HEK293T (cell line): ENCODE results near the gene EXOC3L1.

Experiments used
- CTCF ChIA-PET: fragments of 350-600 bp; formaldehyde crosslinking; extraction: SDS; loops from one replicate; lab custom pipeline; 2021; ENCODE audit warnings: antibody characterized with exemption, inconsistent platforms; lab: Yijun Ruan, JAX
- POLR2A ChIA-PET: fragments of 350-600 bp; formaldehyde crosslinking; extraction: SDS; loops from one replicate; lab custom pipeline; 2020; ENCODE audit warnings: antibody characterized with exemption, inconsistent platforms; lab: Yijun Ruan, JAX
- DNase-seq: peaks from one replicate; pipeline ENCODE4 v3.0.0; 2012; ENCODE audit warnings: mixed read lengths; ENCODE audit errors: extremely low spot score
- ARNT ChIP-seq: fragments of 450-650 bp; IDR thresholded peaks from 2 replicates; pipeline ENCODE4 v1.6.1; 2017; ENCODE audit warnings: mild to moderate bottlenecking
- BHLHE40 ChIP-seq: fragments of 450-650 bp; IDR thresholded peaks from 2 replicates; pipeline ENCODE4 v1.6.1; 2016; ENCODE audit warnings: mild to moderate bottlenecking, moderate library complexity, borderline replicate concordance
- CTBP1 ChIP-seq: fragments of 450-650 bp; IDR thresholded peaks from 2 replicates; pipeline ENCODE4 v1.6.1; 2016; ENCODE audit warnings: borderline replicate concordance
- ELF4 ChIP-seq: fragments of 450-650 bp; IDR thresholded peaks from 2 replicates; pipeline ENCODE4 v1.6.1; 2017; ENCODE audit warnings: antibody characterized with exemption
- FOXA1 ChIP-seq: fragments of 450-650 bp; IDR thresholded peaks from 2 replicates; pipeline ENCODE4 v1.6.1; 2016; ENCODE audit warnings: mild to moderate bottlenecking
- FOXK2 ChIP-seq: fragments of 450-650 bp; IDR thresholded peaks from 2 replicates; pipeline ENCODE4 v1.6.1; 2016; ENCODE audit warnings: mild to moderate bottlenecking
- FOXM1 ChIP-seq: fragments of 450-650 bp; IDR thresholded peaks from 2 replicates; pipeline ENCODE4 v1.6.1; 2017; ENCODE audit warnings: mild to moderate bottlenecking, borderline replicate concordance
- HDGF ChIP-seq: fragments of 450-650 bp; IDR thresholded peaks from 2 replicates; pipeline ENCODE4 v1.6.1; 2017; ENCODE audit warnings: antibody characterized with exemption, borderline replicate concordance
- L3MBTL2 ChIP-seq: fragments of 450-650 bp; conservative IDR thresholded peaks from 2 replicates; pipeline ENCODE4 v1.6.1; 2016; ENCODE audit warnings: mild to moderate bottlenecking
- LEF1 ChIP-seq: fragments of 450-650 bp; IDR thresholded peaks from 2 replicates; pipeline ENCODE4 v1.6.1; 2017; ENCODE audit warnings: mild to moderate bottlenecking, borderline replicate concordance
- NFRKB ChIP-seq: fragments of 450-650 bp; IDR thresholded peaks from 2 replicates; pipeline ENCODE4 v1.6.1; 2016; ENCODE audit warnings: mild to moderate bottlenecking, moderate library complexity
- SP1 ChIP-seq: fragments of 450-650 bp; IDR thresholded peaks from 2 replicates; pipeline ENCODE4 v1.6.1; 2017
- SUZ12 ChIP-seq: fragments of 450-650 bp; IDR thresholded peaks from 2 replicates; pipeline ENCODE4 v1.6.1; 2016; ENCODE audit warnings: mild to moderate bottlenecking
- TARDBP ChIP-seq: fragments of 450-650 bp; IDR thresholded peaks from 2 replicates; pipeline ENCODE4 v1.6.1; 2016
- ZNF384 ChIP-seq: fragments of 450-650 bp; IDR thresholded peaks from 2 replicates; pipeline ENCODE4 v1.6.1; 2016
- TF ChIP-seq, protein P1 (sequence below): fragments of 450-650 bp; IDR thresholded peaks from 2 replicates; pipeline ENCODE4 v1.6.1; 2016

EXOC3L1 gene

GRCh38 chr16:67229906-67230808, 40.2 kb upstream of the EXOC3L1 start:
- TF ChIP-seq HDGF (no peak), FOXK2 (no peak), CTBP1 (no peak), ZNF384 (no peak), FOXA1 (no peak), LEF1 (no peak), BHLHE40 (no peak), NFRKB (no peak), TARDBP (no peak), L3MBTL2 (no peak), SUZ12 (no peak), ELF4 (no peak), FOXM1 (no peak), SP1 (no peak), ARNT (no peak)
- TF ChIP-seq, protein P1, sequence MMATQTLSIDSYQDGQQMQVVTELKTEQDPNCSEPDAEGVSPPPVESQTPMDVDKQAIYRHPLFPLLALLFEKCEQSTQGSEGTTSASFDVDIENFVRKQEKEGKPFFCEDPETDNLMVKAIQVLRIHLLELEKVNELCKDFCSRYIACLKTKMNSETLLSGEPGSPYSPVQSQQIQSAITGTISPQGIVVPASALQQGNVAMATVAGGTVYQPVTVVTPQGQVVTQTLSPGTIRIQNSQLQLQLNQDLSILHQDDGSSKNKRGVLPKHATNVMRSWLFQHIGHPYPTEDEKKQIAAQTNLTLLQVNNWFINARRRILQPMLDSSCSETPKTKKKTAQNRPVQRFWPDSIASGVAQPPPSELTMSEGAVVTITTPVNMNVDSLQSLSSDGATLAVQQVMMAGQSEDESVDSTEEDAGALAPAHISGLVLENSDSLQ, result no peak
- POLR2A ChIA-PET, result interaction anchor here (0.8 to 1.9 kb wide), 2 partner anchors 14 to 16 kb away, joined by 4 to 5 read pairs; no protein-coding TSS in a partner anchor
- CTCF ChIA-PET, result no interaction called here
- DNase-seq, result no peak

DNA sequence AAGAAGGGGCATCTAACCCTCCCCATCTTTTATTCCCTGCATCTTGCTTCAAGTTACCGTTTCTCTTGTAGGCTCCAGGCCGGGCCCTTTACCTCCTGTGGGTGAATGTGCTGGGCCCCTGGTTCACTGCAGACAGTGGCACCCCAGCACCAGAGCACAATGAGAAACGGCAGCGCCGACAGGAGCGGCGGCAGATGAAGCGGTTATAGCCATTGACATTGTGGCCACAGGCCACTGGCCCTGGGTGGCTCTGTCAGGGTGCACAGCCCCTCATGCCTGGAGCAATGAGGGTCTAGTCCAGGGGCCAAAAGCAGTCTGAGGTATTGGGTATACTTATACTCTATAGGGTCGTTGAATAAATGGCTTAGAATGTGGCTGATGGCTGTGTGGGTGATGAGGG, 39.0 kb upstream of the EXOC3L1 start:
- ChIA-PET CTCF (no interaction called here), POLR2A (interaction anchor here (1.0 to 1.6 kb wide), 2 partner anchors 11 to 17 kb away, joined by 3 to 8 read pairs; no protein-coding TSS in a partner anchor)
- TF ChIP-seq ELF4 (no peak), LEF1 (no peak), BHLHE40 (no peak), SUZ12 (no peak)
- TF ChIP-seq, protein P1, result no peak
- DNase-seq, result no peak

DNA sequence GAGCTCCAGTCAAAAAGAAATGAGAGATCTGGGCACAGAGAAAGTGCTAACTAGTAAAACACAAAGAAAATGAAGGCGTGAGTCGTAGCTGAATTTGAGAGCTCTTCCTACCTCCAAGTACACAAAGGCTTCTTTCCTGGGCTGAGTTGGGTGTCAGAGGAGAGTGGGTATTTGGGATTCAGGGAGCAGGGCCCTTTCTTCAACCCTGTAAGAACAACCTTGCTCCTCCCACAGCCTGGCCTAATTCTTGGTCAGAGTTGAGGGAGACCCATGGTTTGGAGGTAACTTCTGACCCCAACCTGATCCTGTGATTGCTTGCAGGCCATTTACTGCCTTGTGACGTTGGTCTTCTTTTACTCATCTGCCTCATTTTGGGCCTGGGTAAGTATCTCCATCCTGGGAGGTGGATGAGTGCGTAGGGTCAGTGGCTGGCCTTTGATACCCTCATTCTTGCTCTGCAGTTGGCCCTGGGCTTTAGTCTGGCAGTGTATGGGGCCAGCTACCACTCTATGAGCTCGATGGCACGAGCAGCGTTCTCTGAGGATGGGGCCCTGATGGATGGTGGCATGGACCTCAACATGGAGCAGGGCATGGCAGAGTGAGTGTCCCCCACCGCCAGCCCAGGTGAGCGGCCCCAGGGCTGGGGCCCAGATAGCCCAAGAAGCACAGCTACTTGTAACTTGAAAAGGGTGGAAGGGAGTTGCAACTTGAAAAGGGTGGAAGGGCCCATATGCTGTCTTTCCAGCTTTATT, 38.3 kb upstream of the EXOC3L1 start:
- TF ChIP-seq ZNF384, result no peak
- no peak for TF ChIP-seq SP1
- no peak for TF ChIP-seq TARDBP
- no peak for TF ChIP-seq HDGF
- TF ChIP-seq FOXM1, result no peak
- TF ChIP-seq NFRKB, result no peak
- CTCF ChIA-PET, result interaction anchor here (0.8 kb wide), 1 partner anchor 35 kb away, joined by 3 read pairs; no protein-coding TSS in a partner anchor
- POLR2A ChIA-PET, result interaction anchor here (1.0 to 2.4 kb wide), 9 partner anchors 8 to 58 kb away, joined by 3 to 22 read pairs (median 8); partner anchors contain the start of genes FHOD1, NOL3, PLEKHG4 and SLC9A5

GRCh38 chr16:67227567-67227921, 37.6 kb upstream of the EXOC3L1 start:
- DNase-seq, result no peak
- ChIA-PET POLR2A (interaction anchor here (1.4 to 2.4 kb wide), 10 partner anchors 9 to 57 kb away, joined by 3 to 22 read pairs (median 7); partner anchors contain the start of genes FHOD1, NOL3, PLEKHG4 and SLC9A5), CTCF (interaction anchor here (0.8 to 1.2 kb wide), 3 partner anchors 33 to 267 kb away, joined by 3 to 5 read pairs (median 4); partner anchors contain the start of gene CES3)
- TF ChIP-seq FOXA1 (no peak), ARNT (no peak), ELF4 (no peak), L3MBTL2 (no peak), BHLHE40 (no peak), HDGF (no peak), SUZ12 (no peak), CTBP1 (no peak), SP1 (no peak), TARDBP (no peak), LEF1 (no peak), NFRKB (no peak)
- TF ChIP-seq, protein P1, result no peak

More for the DNA sequence above, 38.3 kb upstream of the EXOC3L1 start:
- no peak for DNase-seq

GRCh38 chr16:67226804-67227566, 37.0 kb upstream of the EXOC3L1 start, which contains the start of gene TMEM208:
Gene TMEM208, plus strand, starts transcription at chr16:67227130. Its CDS starts 89 bp downstream, at chr16:67227219.
- TF ChIP-seq BHLHE40, result no peak
- TF ChIP-seq SUZ12, result no peak
- TF ChIP-seq NFRKB, result no peak
- no peak for TF ChIP-seq FOXM1
- peak; percentile 97 for TF ChIP-seq ELF4
- TF ChIP-seq TARDBP, result no peak
- ChIA-PET CTCF (interaction anchor here (0.6 to 1.2 kb wide), 6 partner anchors 19 to 266 kb away, joined by 3 to 5 read pairs (median 3); partner anchors contain the start of gene CES3), POLR2A (interaction anchor here (0.6 to 2.4 kb wide), 18 partner anchors 8 to 321 kb away, joined by 3 to 22 read pairs (median 4); partner anchors contain the start of genes EXOC3L1, FHOD1, NOL3 and PLEKHG4)
- DNase-seq, result peak; percentile 98
